Activated CD4-positive, alpha-beta T cell treated with anti-CD3 and anti-CD28 coated beads, Interleukin-2, amount 10 ng/mL, durations not matched to agents 24 days and 14 days (primary cell): ENCODE measurements around the gene MACROD2. TPM values are rescaled to one million over a fixed set of nuclear protein-coding genes. Genes with fewer than 3 reads are reported as not detected.

Source experiments
- DNase-seq: peaks from one replicate; pipeline ENCODE4 v3.0.0; 2022
- H3K27ac Mint-ChIP-seq: one replicate; pipeline ENCODE4 v1.8.0; 2022; ENCODE audit warnings: mild to moderate bottlenecking, mixed read lengths
- H3K27me3 Mint-ChIP-seq: one replicate; pipeline ENCODE4 v1.8.0; 2022; ENCODE audit warnings: mixed read lengths
- H3K36me3 Mint-ChIP-seq: one replicate; pipeline ENCODE4 v1.8.0; 2022; ENCODE audit warnings: low read depth, mild to moderate bottlenecking, mixed read lengths
- H3K4me1 Mint-ChIP-seq: one replicate; pipeline ENCODE4 v1.8.0; 2021; ENCODE audit warnings: mixed read lengths
- H3K4me3 Mint-ChIP-seq: one replicate; pipeline ENCODE4 v1.8.0; 2022; ENCODE audit warnings: mild to moderate bottlenecking, moderate library complexity, mixed read lengths
- H3K9me3 Mint-ChIP-seq: one replicate; pipeline ENCODE4 v1.8.0; 2021; ENCODE audit warnings: mixed read lengths
- intact Hi-C: fragments of 100-400 bp; cut with micrococcal nuclease; formaldehyde crosslinking; loops from one replicate; pipeline ENCODE4 v1.15.1; 2023
- total RNA-seq: library from RNA; stranded (reverse); gene quantifications from 2 replicates; pipeline ENCODE4 v1.2.3, GENCODE V29; 2022

MACROD2 gene
- total RNA-seq, 1 donor from 2014 or later = not detected

DNA sequence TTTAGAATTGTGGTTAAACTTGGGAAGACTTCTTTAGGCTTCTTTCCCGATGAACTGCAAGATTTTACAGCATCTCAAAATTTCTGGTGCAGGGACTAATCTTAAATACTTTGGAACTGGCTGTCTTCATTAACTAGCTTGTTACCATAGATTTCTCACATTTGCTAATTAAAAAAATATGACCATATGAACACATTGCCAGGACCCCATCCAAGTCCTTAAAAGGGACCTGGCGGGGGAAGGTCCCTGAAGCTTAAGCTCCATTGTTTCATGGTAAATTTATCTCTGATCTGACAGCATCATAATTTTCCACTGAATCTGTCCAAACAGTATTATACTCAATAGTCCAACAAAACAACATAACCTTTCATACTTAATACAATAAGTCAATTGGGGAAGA lies 859.9 kb downstream of the MACROD2 start:
- Mint-ChIP-seq H3K9me3 (peaks cover 5% of the 10 kb centered on the region), H3K4me3 (no peak overlapping the region), H3K27me3 (no peaks in the 10 kb centered on the region), H3K36me3 (no peaks in the 10 kb centered on the region), H3K4me1 (no peaks in the 10 kb centered on the region), H3K27ac (no peak overlapping the region)
- intact Hi-C loops = no loop called here
- DNase-seq = no peak

DNA sequence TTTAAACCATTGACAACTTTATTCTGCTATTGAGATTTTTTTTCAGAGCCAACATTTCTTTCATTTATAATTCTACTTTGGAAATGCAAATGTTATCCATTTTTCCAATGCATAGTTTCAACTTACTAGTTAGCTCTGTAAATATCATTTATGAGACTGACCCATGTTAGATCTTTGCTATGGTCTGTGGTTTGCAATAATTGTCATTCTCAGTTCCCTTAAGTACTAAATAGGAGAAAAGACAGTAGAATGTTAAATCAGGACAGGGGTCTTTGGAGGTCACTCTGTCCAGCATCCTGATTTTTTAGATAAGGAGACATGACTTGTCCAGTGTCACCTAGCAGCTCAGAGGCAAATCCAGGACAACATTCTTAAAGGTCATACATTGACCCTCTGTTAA lies 864.3 kb downstream of the MACROD2 start:
- Mint-ChIP-seq H3K4me1 (no peaks in the 10 kb centered on the region), H3K9me3 (no peaks in the 10 kb centered on the region)
- intact Hi-C loops = loop anchor here (10.0 kb wide), 1 partner anchor 95 kb away; no protein-coding TSS in a partner anchor

DNA sequence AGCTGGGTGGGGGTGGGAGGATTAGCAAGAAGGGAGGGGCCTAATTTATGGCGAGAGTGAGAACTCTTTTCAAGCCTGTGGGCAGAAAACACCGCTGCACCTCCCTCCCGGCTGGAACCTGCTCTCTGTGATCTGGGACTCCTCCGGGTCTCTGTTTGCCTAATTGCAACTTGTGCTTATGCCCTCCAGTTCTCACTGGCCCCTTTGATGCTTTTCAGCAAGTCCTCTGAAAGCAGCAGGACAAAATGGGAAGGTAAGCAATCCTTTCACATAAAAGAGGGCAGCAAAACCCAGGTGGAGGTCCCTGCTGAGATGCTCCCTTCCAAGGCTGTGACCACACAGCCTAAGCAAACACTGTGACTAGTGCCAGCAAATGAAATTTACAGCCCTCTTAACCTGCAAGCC lies 865.1 kb downstream of the MACROD2 start:
- Mint-ChIP-seq H3K4me1 (no peaks in the 10 kb centered on the region), H3K36me3 (no peaks in the 10 kb centered on the region), H3K9me3 (no peaks in the 10 kb centered on the region), H3K27ac (no peak overlapping the region), H3K4me3 (no peak overlapping the region), H3K27me3 (no peaks in the 10 kb centered on the region)
- peak; percentile 51 for DNase-seq
- intact Hi-C loops = loop anchor here (10.0 kb wide), 1 partner anchor 94 kb away; no protein-coding TSS in a partner anchor

More for the DNA sequence above, 864.3 kb downstream of the MACROD2 start:
- no peak for DNase-seq
- no peak overlapping the region for H3K4me3 Mint-ChIP-seq
- no peak overlapping the region for H3K27ac Mint-ChIP-seq
- no peaks in the 10 kb centered on the region for H3K27me3 Mint-ChIP-seq
- no peaks in the 10 kb centered on the region for H3K36me3 Mint-ChIP-seq

DNA sequence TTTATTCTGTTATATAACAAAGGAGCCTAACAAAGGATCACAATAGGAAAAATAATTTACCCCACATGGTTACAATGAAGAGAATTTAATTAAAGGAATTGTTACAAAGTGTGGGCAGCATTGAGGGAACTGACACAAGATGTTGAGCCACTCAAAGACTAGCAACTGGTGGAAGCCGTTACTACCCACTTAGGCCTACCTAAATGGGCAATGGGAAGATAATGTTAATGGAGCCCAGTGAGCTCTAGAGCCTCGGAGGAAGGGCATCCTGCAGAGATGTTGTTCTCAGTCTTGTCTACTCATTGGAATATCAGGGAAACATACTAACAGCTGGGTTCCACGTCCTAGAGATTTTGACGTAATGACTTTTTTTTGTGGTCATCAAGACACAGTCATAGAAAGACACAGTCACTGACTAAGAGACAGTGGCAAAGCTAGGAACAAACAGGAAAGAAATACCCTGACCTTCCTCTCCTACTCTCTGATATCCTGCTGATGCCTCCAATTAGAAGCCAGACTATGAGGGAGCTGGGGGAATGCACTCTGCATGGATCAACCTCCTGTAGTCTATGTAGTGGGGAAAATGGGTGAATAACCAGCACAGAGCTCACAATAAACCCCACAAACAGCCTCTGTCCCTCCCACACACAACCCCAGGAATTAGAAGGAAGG lies 865.8 kb downstream of the MACROD2 start:
- H3K27ac Mint-ChIP-seq = no peak overlapping the region
- H3K9me3 Mint-ChIP-seq = no peaks in the 10 kb centered on the region
- intact Hi-C loops = loop anchor here (10.0 kb wide), 1 partner anchor 94 kb away; no protein-coding TSS in a partner anchor
- H3K27me3 Mint-ChIP-seq = no peaks in the 10 kb centered on the region
- H3K4me1 Mint-ChIP-seq = no peaks in the 10 kb centered on the region
- no peak overlapping the region for H3K4me3 Mint-ChIP-seq
- H3K36me3 Mint-ChIP-seq = no peaks in the 10 kb centered on the region
- peak; percentile 54 for DNase-seq

DNA sequence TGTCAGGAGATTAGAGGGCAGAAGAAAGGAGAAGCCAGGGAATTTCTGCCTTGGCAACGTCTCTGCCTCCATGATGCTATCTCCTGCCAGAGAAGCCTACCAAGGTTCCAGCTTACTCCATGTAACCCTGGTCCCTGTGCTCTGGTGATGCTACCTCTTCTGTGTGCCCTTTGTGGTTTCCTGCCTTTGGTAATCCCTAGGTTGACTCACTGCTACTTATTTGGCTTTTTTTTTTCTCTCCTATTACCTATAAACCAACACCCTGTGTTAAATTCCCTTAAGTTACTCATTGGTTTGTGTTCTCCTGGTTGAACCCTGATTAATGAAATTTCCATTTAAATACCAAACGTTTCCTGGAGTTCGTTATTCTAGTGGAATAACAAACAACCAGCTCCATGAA lies 869.9 kb downstream of the MACROD2 start:
- Mint-ChIP-seq H3K4me3 (no peak overlapping the region), H3K9me3 (no peaks in the 10 kb centered on the region), H3K4me1 (no peaks in the 10 kb centered on the region), H3K27me3 (no peaks in the 10 kb centered on the region), H3K36me3 (no peaks in the 10 kb centered on the region), H3K27ac (no peak overlapping the region)
- DNase-seq = no peak
- intact Hi-C loops = loop anchor here (10.0 kb wide), 1 partner anchor 90 kb away; no protein-coding TSS in a partner anchor

DNA sequence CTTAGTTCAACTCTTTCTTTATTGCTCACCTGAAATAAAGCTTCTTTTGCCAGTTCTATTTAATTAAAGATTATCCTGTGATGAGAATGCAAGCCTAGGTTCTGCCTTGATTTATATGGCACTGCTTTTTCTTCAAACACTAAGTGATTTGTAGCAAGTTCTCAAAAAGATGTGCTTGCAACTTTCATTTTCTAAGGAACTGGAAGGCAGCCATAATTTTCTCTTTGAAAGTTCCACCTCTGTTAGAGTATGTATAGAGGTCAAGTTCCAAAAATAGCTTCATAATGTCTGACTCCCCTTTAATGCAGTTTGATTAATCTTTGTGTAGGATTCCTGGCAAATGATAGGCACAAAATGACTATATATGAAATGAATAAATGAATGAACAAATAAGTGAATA lies 870.4 kb downstream of the MACROD2 start:
- no peaks in the 10 kb centered on the region for H3K4me1 Mint-ChIP-seq
- no peak overlapping the region for H3K27ac Mint-ChIP-seq
- intact Hi-C loops = loop anchor here (10.0 kb wide), 1 partner anchor 89 kb away; no protein-coding TSS in a partner anchor
- no peaks in the 10 kb centered on the region for H3K27me3 Mint-ChIP-seq
- DNase-seq = no peak
- no peaks in the 10 kb centered on the region for H3K9me3 Mint-ChIP-seq
- H3K36me3 Mint-ChIP-seq = no peaks in the 10 kb centered on the region
- no peak overlapping the region for H3K4me3 Mint-ChIP-seq

DNA sequence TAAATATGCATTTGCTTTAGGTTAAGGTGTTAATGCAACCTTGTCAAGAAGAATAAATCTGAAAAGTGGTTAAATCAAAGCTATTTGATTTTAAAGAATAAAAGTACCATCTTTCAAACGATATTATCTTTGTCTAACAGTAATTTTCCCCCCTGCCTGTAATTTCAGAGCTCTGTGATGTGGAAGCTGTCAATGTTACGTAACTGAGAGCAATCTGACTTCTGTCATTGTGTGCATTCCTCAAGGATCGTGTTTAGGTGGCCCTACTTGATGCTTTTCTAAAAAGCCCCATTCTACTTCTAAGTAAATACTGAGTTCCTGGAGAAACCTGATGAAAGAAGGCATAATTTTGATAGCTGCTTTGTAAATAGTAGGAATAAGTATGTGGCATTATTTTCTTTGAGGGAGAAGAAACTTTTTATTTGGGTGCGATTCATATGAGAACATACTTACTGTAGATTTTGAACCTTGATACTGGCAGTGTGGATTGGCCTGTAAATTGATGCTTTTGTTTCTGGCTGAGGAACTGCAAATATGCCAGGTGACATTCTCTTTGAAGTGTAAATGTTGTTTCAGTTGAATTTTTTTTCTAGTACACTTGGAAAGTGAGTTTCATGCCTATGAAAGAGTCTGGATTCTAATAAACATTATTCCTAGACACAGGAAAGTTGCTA lies 871.7 kb downstream of the MACROD2 start:
- Mint-ChIP-seq H3K27ac (no peak overlapping the region), H3K36me3 (no peaks in the 10 kb centered on the region), H3K4me3 (no peak overlapping the region), H3K9me3 (no peaks in the 10 kb centered on the region), H3K27me3 (no peaks in the 10 kb centered on the region), H3K4me1 (no peaks in the 10 kb centered on the region)
- DNase-seq = no peak
- intact Hi-C loops = loop anchor here (10.0 kb wide), 1 partner anchor 88 kb away; no protein-coding TSS in a partner anchor

DNA sequence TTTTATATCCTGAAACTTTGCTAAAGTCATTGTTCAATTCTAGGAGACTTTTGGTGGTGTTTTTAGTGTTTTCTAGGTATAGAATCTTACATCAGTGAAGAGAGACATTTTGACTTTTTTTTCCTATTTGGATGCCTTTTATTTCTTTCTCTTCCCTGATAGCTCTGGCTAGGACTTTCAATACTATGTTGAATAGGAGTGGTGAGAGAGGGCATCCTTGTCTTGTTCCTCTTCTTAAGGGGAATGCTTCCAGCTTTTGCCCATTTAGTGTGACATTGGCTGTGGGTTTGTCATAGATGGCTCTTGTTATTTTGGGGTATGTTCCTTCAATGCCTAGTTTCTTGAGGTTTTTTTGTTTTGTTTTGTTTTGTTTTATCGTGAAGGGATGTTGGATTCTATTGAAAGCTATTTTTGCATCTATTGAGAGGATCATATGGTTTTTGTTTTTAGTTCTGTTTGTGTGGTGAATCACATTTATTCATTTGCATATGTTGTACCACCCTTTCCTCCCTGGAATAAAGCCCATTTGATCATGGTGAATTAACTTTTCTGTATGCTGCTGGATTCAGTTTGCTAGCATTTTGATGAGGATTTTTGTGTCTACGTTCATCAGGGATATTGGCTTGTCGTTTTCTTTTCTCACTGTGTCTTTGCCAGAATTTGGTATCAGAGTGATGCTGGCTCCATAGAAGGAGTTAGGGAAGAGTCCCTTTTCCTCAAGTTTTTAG lies 882.1 kb downstream of the MACROD2 start:
- H3K4me1 Mint-ChIP-seq = no peaks in the 10 kb centered on the region
- H3K9me3 Mint-ChIP-seq = peaks cover 4% of the 10 kb centered on the region
- H3K27ac Mint-ChIP-seq = no peak overlapping the region
- no peak overlapping the region for H3K4me3 Mint-ChIP-seq
- intact Hi-C loops = no loop called here
- no peaks in the 10 kb centered on the region for H3K27me3 Mint-ChIP-seq
- no peaks in the 10 kb centered on the region for H3K36me3 Mint-ChIP-seq
- DNase-seq = no peak

DNA sequence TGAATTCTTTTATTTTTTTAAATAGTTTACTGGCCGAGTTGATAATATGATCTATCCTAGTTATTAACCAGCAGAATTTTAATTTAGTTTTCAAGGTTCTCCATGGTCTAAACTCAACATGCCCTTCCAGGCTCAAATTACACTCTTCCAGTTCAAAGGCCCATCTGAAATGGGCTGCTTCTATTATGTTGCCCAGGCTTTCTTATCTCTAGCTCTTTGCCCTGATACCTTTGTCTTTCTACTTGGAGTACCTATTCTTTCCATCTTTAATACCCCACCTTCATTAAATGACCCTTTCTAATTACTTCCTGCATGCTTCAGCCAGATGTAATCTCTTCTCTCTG lies 883.3 kb downstream of the MACROD2 start:
- intact Hi-C loops = no loop called here
- Mint-ChIP-seq H3K27me3 (no peaks in the 10 kb centered on the region), H3K4me1 (no peaks in the 10 kb centered on the region), H3K4me3 (no peak overlapping the region), H3K9me3 (peaks cover 4% of the 10 kb centered on the region), H3K27ac (no peak overlapping the region), H3K36me3 (no peaks in the 10 kb centered on the region)
- no peak for DNase-seq

DNA sequence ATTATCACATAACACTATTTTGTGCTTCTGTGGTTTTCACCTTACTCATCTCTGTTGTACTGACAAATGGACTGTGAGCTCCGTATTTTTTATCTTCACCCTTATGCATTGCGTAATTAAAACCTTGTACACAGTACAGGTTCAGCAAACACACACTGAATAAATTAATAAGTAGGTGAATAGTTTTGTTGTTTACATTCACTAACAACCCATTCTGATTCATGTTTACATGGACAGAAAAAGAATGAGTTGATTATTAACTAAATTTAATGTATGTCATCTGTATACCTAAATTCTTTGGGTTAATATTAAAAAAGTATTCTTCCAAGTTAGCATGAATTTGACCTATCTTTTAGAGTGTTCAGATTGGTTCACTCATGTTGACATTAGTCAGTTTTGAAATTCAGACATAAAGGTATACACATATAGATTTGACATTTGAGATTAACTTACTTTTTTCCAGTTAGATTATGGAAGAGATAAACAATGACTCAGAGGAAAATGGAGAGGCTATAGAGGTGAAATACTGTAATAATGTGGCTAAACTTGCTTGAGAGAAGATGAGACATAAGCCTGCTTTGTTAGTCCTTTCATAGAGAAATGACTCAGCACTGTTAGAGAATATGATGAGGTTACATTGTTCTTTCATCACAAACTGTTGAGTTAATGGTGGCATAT lies 883.8 kb downstream of the MACROD2 start:
- DNase-seq = no peak
- no peak overlapping the region for H3K4me3 Mint-ChIP-seq
- peaks cover 4% of the 10 kb centered on the region for H3K9me3 Mint-ChIP-seq
- no peaks in the 10 kb centered on the region for H3K4me1 Mint-ChIP-seq
- intact Hi-C loops = no loop called here
- no peaks in the 10 kb centered on the region for H3K27me3 Mint-ChIP-seq
- H3K27ac Mint-ChIP-seq = no peak overlapping the region
- no peaks in the 10 kb centered on the region for H3K36me3 Mint-ChIP-seq

DNA sequence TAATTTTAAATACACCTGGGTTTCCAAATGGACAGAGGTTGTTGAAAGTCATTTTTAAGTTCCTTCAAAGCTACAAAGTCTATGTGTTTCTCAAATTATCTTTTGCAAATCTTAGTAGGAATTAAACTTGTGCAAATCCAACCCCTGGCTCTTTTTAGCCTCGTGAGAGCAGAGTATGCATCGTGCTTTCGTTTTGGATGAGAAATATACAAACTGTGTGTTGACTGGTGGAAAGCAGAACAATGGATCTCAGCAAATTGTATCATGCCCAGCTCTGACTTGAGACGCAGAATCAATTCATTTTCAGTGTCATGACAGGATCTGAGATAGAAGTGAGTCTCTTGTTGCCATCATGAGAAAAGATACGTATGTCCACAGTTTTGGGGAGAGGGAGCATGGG lies 884.5 kb downstream of the MACROD2 start:
- no peak for DNase-seq
- Mint-ChIP-seq H3K4me1 (no peaks in the 10 kb centered on the region), H3K36me3 (no peaks in the 10 kb centered on the region), H3K27ac (no peak overlapping the region), H3K4me3 (no peak overlapping the region), H3K27me3 (no peaks in the 10 kb centered on the region), H3K9me3 (peaks cover 6% of the 10 kb centered on the region)
- intact Hi-C loops = no loop called here

DNA sequence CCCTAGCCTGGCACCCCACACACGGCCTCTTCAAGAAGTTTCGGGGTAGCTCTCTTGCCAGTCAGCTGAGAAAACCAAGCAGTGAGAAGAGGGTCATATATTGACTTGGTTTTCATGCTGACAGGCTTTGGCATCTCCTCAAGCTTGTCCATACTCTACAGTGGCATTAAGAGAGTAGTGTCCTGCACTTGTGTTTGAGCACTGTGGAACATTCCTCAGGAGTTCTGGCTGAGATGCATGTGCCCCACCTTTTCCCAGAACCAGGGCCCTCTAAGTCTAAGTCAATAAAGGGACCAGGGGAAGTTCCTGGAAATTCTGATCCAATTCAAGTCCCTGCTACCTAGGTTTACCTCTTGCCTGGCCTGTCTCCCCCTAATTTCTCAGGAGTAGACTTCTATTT lies 886.2 kb downstream of the MACROD2 start:
- peaks cover 7% of the 10 kb centered on the region for H3K9me3 Mint-ChIP-seq
- no peaks in the 10 kb centered on the region for H3K36me3 Mint-ChIP-seq

DNA sequence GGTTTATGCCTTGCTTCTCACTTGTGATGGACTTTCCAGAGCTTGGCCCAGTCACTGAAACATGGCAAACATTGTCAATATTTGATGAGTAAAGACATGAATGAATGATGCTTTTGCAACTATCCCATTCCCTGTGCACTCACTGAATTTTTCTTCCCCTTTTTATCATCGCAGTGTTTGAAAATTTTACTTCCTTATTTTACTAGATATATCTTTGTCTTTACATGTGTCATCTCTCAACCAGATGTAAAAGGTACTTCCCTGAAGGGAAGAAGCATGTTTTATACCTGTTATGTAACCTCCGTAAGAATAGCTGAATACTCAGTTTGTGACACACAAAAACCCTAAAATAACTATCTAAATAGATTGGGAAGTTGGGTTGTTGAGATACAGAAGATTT lies 886.8 kb downstream of the MACROD2 start:
- peaks cover 7% of the 10 kb centered on the region for H3K9me3 Mint-ChIP-seq
- no peaks in the 10 kb centered on the region for H3K4me1 Mint-ChIP-seq
- intact Hi-C loops = no loop called here
- no peak overlapping the region for H3K4me3 Mint-ChIP-seq
- DNase-seq = no peak
- H3K27ac Mint-ChIP-seq = no peak overlapping the region
- no peaks in the 10 kb centered on the region for H3K27me3 Mint-ChIP-seq
- H3K36me3 Mint-ChIP-seq = no peaks in the 10 kb centered on the region

More for the DNA sequence above, 886.2 kb downstream of the MACROD2 start:
- intact Hi-C loops = no loop called here
- DNase-seq = no peak
- H3K4me1 Mint-ChIP-seq = no peaks in the 10 kb centered on the region
- no peak overlapping the region for H3K4me3 Mint-ChIP-seq
- no peaks in the 10 kb centered on the region for H3K27me3 Mint-ChIP-seq
- no peak overlapping the region for H3K27ac Mint-ChIP-seq

DNA sequence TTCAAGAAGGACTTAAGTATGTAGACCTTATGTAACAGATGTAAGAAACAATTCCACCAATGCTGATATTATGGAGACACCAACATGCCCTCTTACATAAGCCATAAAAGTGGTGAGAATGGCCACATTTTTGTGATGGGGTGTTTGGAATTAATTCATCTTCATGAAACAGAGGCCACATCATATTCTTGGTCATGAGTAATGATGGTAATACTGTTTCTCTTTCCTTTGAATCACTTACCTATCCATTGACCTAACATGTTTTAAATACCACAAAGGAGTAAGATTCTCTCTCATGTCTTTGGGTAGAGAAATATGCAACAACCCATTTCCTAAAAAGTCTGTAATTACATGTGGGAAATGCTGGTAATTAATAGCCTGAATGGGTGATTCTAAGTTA lies 887.5 kb downstream of the MACROD2 start:
- Mint-ChIP-seq H3K36me3 (no peaks in the 10 kb centered on the region), H3K4me1 (no peaks in the 10 kb centered on the region), H3K4me3 (no peak overlapping the region), H3K9me3 (peaks cover 7% of the 10 kb centered on the region), H3K27ac (no peak overlapping the region), H3K27me3 (no peaks in the 10 kb centered on the region)
- intact Hi-C loops = no loop called here
- DNase-seq = no peak
